Activated CD4-positive, alpha-beta T cell treated with anti-CD3 and anti-CD28 coated beads, Interleukin-2, Interleukin-6, amounts not matched to agents 100 ng/mL and 50 ng/mL, durations not matched to agents 16 hours and 8 hours (primary cell): Measurements from ENCODE around the gene MAP1B.
A peak's percentile ranks its signal among the peaks of the same experiment; 100 is the strongest.

ENCODE experiments used
- DNase-seq: peaks from one replicate; pipeline ENCODE4 v3.0.0-alpha.2; 2020

MAP1B gene

GRCh38 chr5:72101828-72102227, 5.4 kb upstream of the MAP1B start:
- no peak for DNase-seq

GRCh38 chr5:72106817-72107130, 501 bp upstream of the MAP1B start:
- DNase-seq, result no peak

- DNase-seq, result peak; percentile 19
Observed at GRCh38 chr5:72107901-72108201, 576 bp downstream of the MAP1B start.

GRCh38 chr5:72108202-72109061, 1.2 kb downstream of the MAP1B start:
- peak; percentile 32 for DNase-seq

- DNase-seq, result no peak
Observed at GRCh38 chr5:72109062-72109411, 1.8 kb downstream of the MAP1B start.

- no peak for DNase-seq
Observed at GRCh38 chr5:72109625-72110024, 2.4 kb downstream of the MAP1B start.

- no peak for DNase-seq
Observed at GRCh38 chr5:72110394-72111013, 3.2 kb downstream of the MAP1B start.

GRCh38 chr5:72112389-72112788, 5.1 kb downstream of the MAP1B start:
- no peak for DNase-seq

GRCh38 chr5:72114629-72115028, 7.4 kb downstream of the MAP1B start:
- no peak for DNase-seq

- no peak for DNase-seq
Observed at GRCh38 chr5:72115296-72115695, 8.0 kb downstream of the MAP1B start.

GRCh38 chr5:72117307-72117706, 10.0 kb downstream of the MAP1B start:
- DNase-seq, result no peak

GRCh38 chr5:72121052-72121779, 13.9 kb downstream of the MAP1B start:
- DNase-seq, result no peak

- no peak for DNase-seq
Observed at GRCh38 chr5:72121780-72122445, 14.6 kb downstream of the MAP1B start.

GRCh38 chr5:72122602-72123001, 15.3 kb downstream of the MAP1B start:
- no peak for DNase-seq

- no peak for DNase-seq
Observed at GRCh38 chr5:72123764-72124376, 16.6 kb downstream of the MAP1B start.

- no peak for DNase-seq
Observed at GRCh38 chr5:72125271-72125940, 18.1 kb downstream of the MAP1B start.

GRCh38 chr5:72125941-72126620, 18.8 kb downstream of the MAP1B start:
- no peak for DNase-seq

GRCh38 chr5:72126796-72127195, 19.5 kb downstream of the MAP1B start:
- DNase-seq, result no peak

GRCh38 chr5:72129725-72130124, 22.4 kb downstream of the MAP1B start:
- DNase-seq, result no peak

- no peak for DNase-seq
Observed at GRCh38 chr5:72130351-72130761, 23.1 kb downstream of the MAP1B start.

- no peak for DNase-seq
Observed at GRCh38 chr5:72133212-72133990, 26.1 kb downstream of the MAP1B start.
